ENCODE results near the gene ATG9A. TPM values are rescaled to one million over a fixed set of nuclear protein-coding genes. Genes with fewer than 3 reads are reported as not detected.

Gene ATG9A
- total RNA-seq, 6 experiments from 2014 or later = 28.3 to 39.6 (median 33.2) TPM

DNA sequence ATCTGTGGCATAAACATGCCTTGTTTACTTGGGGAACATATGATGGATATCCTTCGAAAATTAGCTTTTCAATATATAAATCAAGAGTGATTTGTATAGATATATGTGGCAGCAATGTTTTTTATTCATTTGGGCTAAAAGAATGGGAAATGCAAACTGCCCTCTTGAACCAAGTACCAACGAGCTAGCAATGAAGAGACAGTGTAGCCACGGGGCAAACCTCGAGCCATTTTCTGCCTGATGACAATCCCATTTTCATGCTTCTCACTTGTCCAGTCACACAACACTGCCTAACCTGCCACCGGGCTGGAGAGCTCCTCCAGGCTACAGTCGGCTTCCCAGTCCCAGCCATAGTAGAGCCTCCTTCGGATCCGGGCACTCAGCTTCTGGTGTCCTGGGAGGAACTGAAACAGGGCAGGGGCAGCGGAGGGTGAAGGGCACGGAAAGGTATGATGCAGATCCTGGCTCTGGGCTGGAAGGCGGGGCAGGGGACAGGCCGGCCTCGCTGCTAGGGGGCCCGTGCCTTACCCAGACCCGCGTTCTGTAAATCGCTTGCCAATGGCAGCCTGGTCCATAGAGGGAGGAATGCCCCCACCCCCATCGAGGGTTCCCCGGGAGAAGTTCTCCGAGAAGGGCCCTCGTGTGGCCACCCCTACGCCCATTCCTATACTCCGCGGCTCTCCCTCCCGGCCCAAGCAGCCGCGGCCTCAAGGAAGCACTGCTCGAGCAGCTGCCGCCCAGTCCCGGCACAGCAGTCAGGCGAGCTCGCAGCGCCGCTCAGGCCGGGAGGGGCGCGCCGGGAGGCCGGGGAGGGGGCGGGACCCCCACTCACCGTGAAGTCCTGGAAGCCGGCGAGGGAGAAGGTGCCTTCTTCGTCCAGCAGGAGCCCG lies 53.3 kb downstream of the ATG9A start:
- WGBS (ENCODE audit: insufficient coverage, low coverage, low lambda C conversion rate, missing lambda C conversion rate) = 6% methylated on average over 8 of the region's 45 CpGs

GRCh38 chr2:219175486-219175885 lies 54.0 kb downstream of the ATG9A start:
- ATAC-seq = no peak
- DNase-seq = no peak
- no peak for TF ChIP-seq CTCF (IDR thresholded peaks at IDR 0.05)
- TF ChIP-seq POLR2A (IDR thresholded peaks at IDR 0.05) = no peak
- Histone ChIP-seq H3K27me3 (no peaks in the 10 kb centered on the region), H3K27ac (peak overlapping the region in 2 of 3 donors; percentile 99 to 100), H3K36me3 (peaks cover 0 to 45% (median 7%) of the 10 kb centered on the region in 4 donors), H3K9me3 (no peaks in the 10 kb centered on the region), H3K4me1 (peaks cover 0 to 33% (median 7%) of the 10 kb centered on the region in 4 donors), H3K4me3 (peak overlapping the region; percentile 86 to 98 (median 92))
- WGBS (ENCODE audit: insufficient coverage, low coverage, low lambda C conversion rate, missing lambda C conversion rate) = 74% methylated on average over 7 of the region's 7 CpGs
- intact Hi-C loops (cut with DNase I) = loop anchor here in 1 of 2 donors (5.0 kb wide), 1 partner anchor 42 kb away; the partner anchor contains the start of gene ABCB6

More for the DNA sequence above, 53.3 kb downstream of the ATG9A start:
- TF ChIP-seq CTCF (IDR thresholded peaks at IDR 0.05) (no peak), POLR2A (IDR thresholded peaks at IDR 0.05) (no peak)
- H3K4me1 ChIP-seq = peaks cover 0 to 26% (median 4%) of the 10 kb centered on the region in 4 donors
- H3K27me3 ChIP-seq = no peaks in the 10 kb centered on the region
- DNase-seq (peak; percentile 60 to 71 (median 69)), ATAC-seq (peak; percentile 38 to 47 (median 42))
- peak overlapping the region; percentile 86 to 98 (median 92) for H3K4me3 ChIP-seq
- H3K27ac ChIP-seq = peak overlapping the region; percentile 99 to 100 (median 99)
- no peaks in the 10 kb centered on the region for H3K9me3 ChIP-seq
- intact Hi-C loops (cut with DNase I) = loop anchor here in 1 of 2 donors (5.0 kb wide), 1 partner anchor 41 kb away; the partner anchor contains the start of gene ABCB6
- H3K36me3 ChIP-seq = peaks cover 0 to 52% (median 10%) of the 10 kb centered on the region in 4 donors

DNA sequence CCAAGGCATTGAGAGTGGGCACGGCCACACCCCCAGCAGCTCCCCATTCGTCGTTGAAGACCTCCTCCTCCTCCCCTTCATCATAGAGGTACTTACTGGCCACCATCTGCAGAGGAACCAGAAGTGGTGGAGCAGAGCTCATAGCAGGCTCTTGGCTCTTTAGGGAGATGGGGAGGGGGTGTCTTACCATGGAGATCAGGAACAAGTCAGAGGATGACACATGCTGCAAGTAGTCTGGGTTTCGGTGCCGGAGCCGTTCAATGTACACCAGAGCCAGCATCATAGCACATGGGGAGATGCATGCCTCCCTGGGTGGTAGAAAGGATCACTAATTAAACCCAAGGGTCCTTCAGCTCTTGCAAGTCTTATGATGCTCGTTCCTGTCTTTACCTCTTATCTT lies 54.6 kb downstream of the ATG9A start:
- intact Hi-C loops (cut with DNase I) = loop anchor here in 1 of 2 donors (5.0 kb wide), 2 partner anchors 32 to 42 kb away; partner anchors contain the start of genes ABCB6 and ZFAND2B

GRCh38 chr2:219174146-219174545 lies 55.3 kb downstream of the ATG9A start:
- Histone ChIP-seq H3K27me3 (no peaks in the 10 kb centered on the region), H3K27ac (no peak overlapping the region), H3K36me3 (peaks cover 0 to 35% (median 4%) of the 10 kb centered on the region in 4 donors), H3K9me3 (no peaks in the 10 kb centered on the region), H3K4me1 (peaks cover 0 to 35% (median 9%) of the 10 kb centered on the region in 4 donors), H3K4me3 (no peak overlapping the region)
- 87% methylated on average over 2 of the region's 3 CpGs for WGBS (ENCODE audit: insufficient coverage, low coverage, low lambda C conversion rate, missing lambda C conversion rate)
- no peak for TF ChIP-seq CTCF (IDR thresholded peaks at IDR 0.05)
- no peak for TF ChIP-seq POLR2A (IDR thresholded peaks at IDR 0.05)
- DNase-seq (no peak), ATAC-seq (no peak)
- intact Hi-C loops (cut with DNase I) = loop anchor here in 1 of 2 donors (5.0 kb wide), 1 partner anchor 33 kb away; the partner anchor contains the start of gene ZFAND2B

More for the DNA sequence above, 54.6 kb downstream of the ATG9A start:
- ATAC-seq (no peak), DNase-seq (no peak)
- Histone ChIP-seq H3K4me3 (no peak overlapping the region), H3K4me1 (peaks cover 0 to 40% (median 10%) of the 10 kb centered on the region in 4 donors), H3K36me3 (peaks cover 0 to 38% (median 4%) of the 10 kb centered on the region in 4 donors), H3K27me3 (no peaks in the 10 kb centered on the region), H3K9me3 (no peaks in the 10 kb centered on the region), H3K27ac (no peak overlapping the region)
- no peak for TF ChIP-seq POLR2A (IDR thresholded peaks at IDR 0.05)
- TF ChIP-seq CTCF (IDR thresholded peaks at IDR 0.05) = no peak
- WGBS (ENCODE audit: insufficient coverage, low coverage, low lambda C conversion rate, missing lambda C conversion rate) = 83% methylated on average over 1 of the region's 7 CpGs
